SK-N-SH (cell line): ENCODE data around the gene SMIM44.

Experiments used
- CTCF ChIP-seq: fragments of 200-600 bp; sonication (generic); IDR thresholded peaks from 2 replicates; pipeline ENCODE4 v1.6.1; 2017; ENCODE audit warnings: antibody characterized with exemption, mild to moderate bottlenecking, moderate library complexity
- EP300 ChIP-seq, 2 experiments: IDR thresholded peaks; 2 replicates each; pipeline versions ENCODE4 v1.4.0 to v1.6.1; 2012; ENCODE audit warnings: borderline replicate concordance in 1 of 2, low read depth in 1 of 2, low read length in 1 of 2
- EZH2phosphoT487 ChIP-seq: fragments of 200-600 bp; sonication (generic); IDR thresholded peaks from 2 replicates; pipeline ENCODE4 v1.6.1; 2017; ENCODE audit warnings: low read depth, mixed run types, mild to moderate bottlenecking, antibody characterized with exemption, moderate library complexity, borderline replicate concordance
- MAX ChIP-seq: IDR thresholded peaks from 2 replicates; pipeline ENCODE4 v1.4.0; 2012; ENCODE audit warnings: low read depth
- MXI1 ChIP-seq: IDR thresholded peaks from 2 replicates; pipeline ENCODE4 v1.6.1; 2012; ENCODE audit warnings: mild to moderate bottlenecking, low read depth, low read length, improper control_type of control experiment
- NRF1 ChIP-seq: IDR thresholded peaks from 2 replicates; pipeline ENCODE4 v1.6.1; 2012; ENCODE audit warnings: low read depth, mild to moderate bottlenecking, low read length
- PBX3 ChIP-seq: IDR thresholded peaks from 2 replicates; pipeline ENCODE4; 2012
- POLR2AphosphoS5 ChIP-seq: IDR thresholded peaks from 2 replicates; pipeline ENCODE4 v1.6.1; 2012; ENCODE audit warnings: low read depth, low read length
- RFX5 ChIP-seq: IDR thresholded peaks from 2 replicates; pipeline ENCODE4 v1.6.1; 2012; ENCODE audit warnings: mild to moderate bottlenecking, improper control_type of control experiment, low read length
- SIN3A ChIP-seq: IDR thresholded peaks from 2 replicates; pipeline ENCODE4 v1.6.1; 2012; ENCODE audit warnings: low read depth, mild to moderate bottlenecking, low read length, moderate library complexity, borderline replicate concordance
- SMC3 ChIP-seq: IDR thresholded peaks from 2 replicates; pipeline ENCODE4 v1.6.1; 2012; ENCODE audit warnings: low read depth, low read length, improper control_type of control experiment
- TAF1 ChIP-seq: IDR thresholded peaks from 2 replicates; pipeline ENCODE4 v1.6.1; 2012; ENCODE audit warnings: low read depth, mild to moderate bottlenecking, low read length, moderate library complexity, borderline replicate concordance
- USF1 ChIP-seq: IDR thresholded peaks from 2 replicates; pipeline ENCODE4 v1.4.0; 2012; ENCODE audit warnings: low read depth, borderline replicate concordance
- YY1 ChIP-seq: IDR thresholded peaks from 2 replicates; pipeline ENCODE4 v1.4.0; 2012; ENCODE audit warnings: low read depth, mild to moderate bottlenecking

- TF ChIP-seq CTCF (no peak), EP300 (IDR thresholded peaks at IDR 0.05; ENCODE audit: borderline replicate concordance in 1 of 2, low read depth in 1 of 2, low read length in 1 of 2) (no peak), RFX5 (no peak), MAX (no peak), EZH2phosphoT487 (no peak), POLR2AphosphoS5 (no peak), TAF1 (no peak), NRF1 (no peak), SIN3A (no peak), SMC3 (no peak), MXI1 (no peak), USF1 (no peak), YY1 (no peak), PBX3 (no peak)
Measured at GRCh38 chr19:3531716-3532115, 48.5 kb upstream of the SMIM44 start.
